OCI-LY1 (cell line): ENCODE data around the gene ZNF683.
"Not testable (repeated sequence)": the region's sequence is repeated elsewhere in the genome, so short reads cannot be mapped to it uniquely, and the experiment has no call there.

Experiments
- CTCF ChIP-seq: fragments of 200-600 bp; sonication (generic), shearing (Covaris generic); IDR thresholded peaks from 2 replicates; pipeline ENCODE4 v1.5.1; 2017; ENCODE audit warnings: mild to moderate bottlenecking, antibody characterized with exemption, low read length, moderate library complexity, mixed read lengths
- EZH2 ChIP-seq: fragments of 200-600 bp; sonication (generic), shearing (Covaris generic); IDR thresholded peaks from 2 replicates; pipeline ENCODE4 v1.8.0; 2017; ENCODE audit warnings: borderline replicate concordance, mixed run types, mild to moderate bottlenecking, antibody characterized with exemption, low read length, moderate library complexity, mixed read lengths

DNA sequence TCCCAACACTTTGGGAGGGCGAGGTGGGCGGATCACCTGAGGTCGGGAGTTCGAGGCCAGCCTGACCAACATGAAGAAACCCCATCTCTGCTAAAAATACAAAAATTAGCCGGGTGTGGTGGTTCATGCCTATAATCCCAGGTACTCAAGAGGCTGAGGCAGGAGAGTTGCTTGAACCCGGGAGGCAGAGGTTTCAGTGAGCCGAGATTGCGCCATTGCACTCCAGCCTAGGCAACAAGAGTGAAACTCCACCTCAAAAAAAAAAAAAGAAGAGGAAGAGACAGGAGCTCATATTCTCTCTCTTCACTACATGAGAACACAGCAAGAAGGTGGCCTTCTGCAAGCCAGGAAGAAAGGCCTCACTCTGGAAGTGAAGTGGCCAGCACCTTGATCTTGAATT lies 39.2 kb downstream of the ZNF683 start:
- TF ChIP-seq CTCF, EZH2: not testable (repeated sequence)
